Measurements from ENCODE around the gene PSMD8.
A peak's percentile ranks its signal among the peaks of the same experiment; 100 is the strongest.
"Not testable (repeated sequence)": the region's sequence is repeated elsewhere in the genome, so short reads cannot be mapped to it uniquely, and the experiment has no call there.

The PSMD8 gene

GRCh38 chr19:38362076-38362945 lies 12.1 kb upstream of the PSMD8 start:
- DNase-seq (ENCODE audit: low spot score) = peak; percentile 81
- TF ChIP-seq CTCF (IDR thresholded peaks at IDR 0.05; ENCODE audit: extremely low read depth, missing control alignments) = no peak

DNA sequence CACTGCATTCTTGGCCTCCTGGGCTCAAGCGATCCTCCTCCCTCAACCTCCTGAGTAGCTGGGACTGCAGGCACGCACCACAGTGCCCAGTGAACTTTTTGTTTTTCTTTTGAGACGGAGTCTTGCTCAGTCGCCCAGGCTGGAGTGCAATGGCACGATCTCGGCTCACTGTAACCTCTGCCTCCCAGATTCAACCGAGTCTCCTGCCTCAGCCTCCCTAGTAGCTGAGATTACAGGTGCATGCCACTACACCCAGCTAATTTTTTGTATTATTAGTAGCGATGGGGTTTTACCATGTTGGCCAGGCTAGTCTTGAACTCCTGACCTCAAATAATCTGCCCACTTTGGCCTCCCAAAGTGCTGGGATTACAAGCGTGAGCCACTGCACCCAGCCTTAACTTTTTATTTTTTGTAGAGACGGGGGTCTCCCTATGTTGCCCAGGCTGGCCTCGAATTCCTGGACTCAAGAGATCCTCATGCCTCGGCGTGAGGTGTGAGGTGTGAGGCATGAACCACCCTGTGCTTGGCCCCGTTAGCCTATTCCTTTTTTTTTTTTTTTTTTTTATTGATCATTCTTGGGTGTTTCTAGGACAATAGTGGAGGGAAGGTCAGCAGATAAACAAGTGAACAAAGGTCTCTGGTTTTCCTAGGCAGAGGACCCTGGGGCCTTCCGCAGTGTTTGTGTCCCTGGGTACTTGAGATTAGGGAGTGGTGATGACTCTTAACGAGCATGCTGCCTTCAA lies 11.3 kb upstream of the PSMD8 start:
- not testable (repeated sequence) for DNase-seq (ENCODE audit: low spot score)

DNA sequence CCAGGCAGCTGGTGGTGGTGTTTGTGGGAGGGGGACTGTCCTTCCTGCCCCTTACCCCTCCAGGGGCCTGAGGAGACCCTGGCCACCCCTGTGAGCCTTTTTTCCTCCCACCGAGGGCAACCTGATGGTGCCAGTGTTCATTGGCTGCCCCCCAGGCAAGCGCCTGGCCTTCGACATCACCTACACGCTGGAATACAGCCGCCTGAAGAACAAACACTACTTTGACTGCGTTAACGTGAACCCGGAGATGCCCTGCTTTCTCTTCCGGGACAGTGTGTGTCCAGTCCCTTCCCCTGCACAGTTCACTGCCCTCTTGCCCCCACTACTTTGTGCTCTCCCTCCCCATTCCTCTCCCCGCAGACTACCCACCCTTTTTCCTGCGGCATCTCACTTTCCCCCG lies 7.3 kb upstream of the PSMD8 start:
- DNase-seq (ENCODE audit: low spot score) = no peak
- TF ChIP-seq CTCF (IDR thresholded peaks at IDR 0.05; ENCODE audit: extremely low read depth, missing control alignments) = no peak

- TF ChIP-seq CTCF (IDR thresholded peaks at IDR 0.05; ENCODE audit: extremely low read depth, missing control alignments) = no peak
- DNase-seq (ENCODE audit: low spot score) = no peak
These were observed 4.8 kb upstream of the PSMD8 start for GRCh38 chr19:38369584-38369983.

GRCh38 chr19:38370299-38370698 lies 4.1 kb upstream of the PSMD8 start:
- no peak for DNase-seq (ENCODE audit: low spot score)
- TF ChIP-seq CTCF (IDR thresholded peaks at IDR 0.05; ENCODE audit: extremely low read depth, missing control alignments) = no peak

- DNase-seq (ENCODE audit: low spot score) = no peak
- no peak for TF ChIP-seq CTCF (IDR thresholded peaks at IDR 0.05; ENCODE audit: extremely low read depth, missing control alignments)
These were observed 3.3 kb upstream of the PSMD8 start for GRCh38 chr19:38371081-38371480.

- DNase-seq (ENCODE audit: low spot score) = no peak
These were observed 452 bp upstream of the PSMD8 start for GRCh38 chr19:38373907-38374331.

More at GRCh38 chr19:38373907-38374331, 452 bp upstream of the PSMD8 start:
- no peak for TF ChIP-seq CTCF (IDR thresholded peaks at IDR 0.05; ENCODE audit: extremely low read depth, missing control alignments)
